Upper lobe of right lung (tissue), 1 donor: ENCODE results near the gene PCMTD2. TPM values are rescaled to one million over a fixed set of nuclear protein-coding genes. Genes with fewer than 3 reads are reported as not detected.
A peak's percentile ranks its signal among the peaks of the same experiment; 100 is the strongest.
"Not testable (repeated sequence)": the region's sequence is repeated elsewhere in the genome, so short reads cannot be mapped to it uniquely, and the experiment has no call there.

ENCODE experiments used
- ATAC-seq: fragments of 200-7000 bp; cut with Tn5 transposase; one replicate; pipeline ENCODE4 v1.9.1; 2020; ENCODE audit warnings: mild to moderate bottlenecking, moderate library complexity
- DNase-seq: peaks from one replicate; pipeline ENCODE4 v3.0.0-alpha.2; 2020
- H3K27ac ChIP-seq: fragments of 200-600 bp; one replicate; pipeline ENCODE4 v1.8.0; 2022
- H3K27me3 ChIP-seq: fragments of 200-600 bp; one replicate; pipeline ENCODE4 v1.8.0; 2022; ENCODE audit warnings: mild to moderate bottlenecking
- H3K36me3 ChIP-seq: fragments of 200-600 bp; one replicate; pipeline ENCODE4 v1.8.0; 2022
- H3K4me1 ChIP-seq: fragments of 200-600 bp; one replicate; pipeline ENCODE4 v1.8.0; 2022
- H3K4me3 ChIP-seq: fragments of 200-600 bp; one replicate; pipeline ENCODE4 v1.8.0; 2022; ENCODE audit warnings: mild to moderate bottlenecking
- H3K9me3 ChIP-seq: fragments of 200-600 bp; one replicate; pipeline ENCODE4 v1.8.0; 2022
- intact Hi-C: fragments of 100-400 bp; cut with DNase I; formaldehyde crosslinking; loops from one replicate; pipeline ENCODE4 v1.11.0; 2022
- total RNA-seq: library from RNA; stranded (reverse); fragmentation: NEBNext Ultra II Directional; extraction: Animal tissue kit (Norgen Biotek cat#: 25700); gene quantifications from one replicate; pipeline ENCODE4 v1.2.1, GENCODE V29; 2021
- donor health status: DM: no; HTN: yes; CAD: no; lungs with severe emphysema.

Gene PCMTD2
- total RNA-seq, 1 donor from 2014 or later, result 58.8 TPM

DNA sequence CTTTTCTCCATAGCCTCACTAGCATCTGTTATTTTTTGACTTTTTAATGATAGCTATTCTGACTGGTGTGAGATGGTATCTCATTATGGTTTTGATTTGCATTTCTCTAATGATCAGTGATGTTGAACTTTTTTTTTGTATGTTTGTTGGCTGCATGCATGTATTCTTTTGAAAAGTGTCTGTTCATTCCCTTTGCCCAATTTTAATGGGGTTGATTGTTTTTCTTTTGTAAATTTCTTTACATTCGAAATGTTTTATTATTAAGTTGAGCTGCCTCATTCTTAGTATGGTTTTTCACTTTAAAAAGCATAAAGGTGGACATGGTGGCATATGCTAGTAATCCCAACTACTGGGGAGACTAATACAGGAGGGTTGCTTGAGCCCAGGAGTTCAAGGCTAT lies 58.2 kb downstream of the PCMTD2 start:
- H3K27ac ChIP-seq, DNase-seq, H3K9me3 ChIP-seq, H3K36me3 ChIP-seq, H3K4me1 ChIP-seq, intact Hi-C loops, H3K4me3 ChIP-seq, ATAC-seq, H3K27me3 ChIP-seq: not testable (repeated sequence)

- DNase-seq, H3K4me1 ChIP-seq, H3K27me3 ChIP-seq, intact Hi-C loops, H3K4me3 ChIP-seq, ATAC-seq, H3K27ac ChIP-seq, H3K36me3 ChIP-seq, H3K9me3 ChIP-seq: not testable (repeated sequence)
These were observed 59.8 kb downstream of the PCMTD2 start for GRCh38 chr20:64315381-64315780.

- H3K9me3 ChIP-seq, ATAC-seq, H3K36me3 ChIP-seq, H3K27ac ChIP-seq, DNase-seq, intact Hi-C loops, H3K27me3 ChIP-seq, H3K4me3 ChIP-seq, H3K4me1 ChIP-seq: not testable (repeated sequence)
These were observed 60.3 kb downstream of the PCMTD2 start for GRCh38 chr20:64315884-64316283.

GRCh38 chr20:64316415-64317083 lies 61.0 kb downstream of the PCMTD2 start:
- H3K27ac ChIP-seq, H3K4me3 ChIP-seq, intact Hi-C loops, H3K9me3 ChIP-seq, H3K27me3 ChIP-seq, H3K4me1 ChIP-seq, H3K36me3 ChIP-seq: not testable (repeated sequence)
- peak; percentile 78 for DNase-seq
- ATAC-seq, result peak; percentile 78

- H3K9me3 ChIP-seq, intact Hi-C loops, ATAC-seq, DNase-seq, H3K27ac ChIP-seq, H3K27me3 ChIP-seq, H3K4me1 ChIP-seq, H3K4me3 ChIP-seq, H3K36me3 ChIP-seq: not testable (repeated sequence)
These were observed 61.8 kb downstream of the PCMTD2 start for GRCh38 chr20:64317331-64317730.

DNA sequence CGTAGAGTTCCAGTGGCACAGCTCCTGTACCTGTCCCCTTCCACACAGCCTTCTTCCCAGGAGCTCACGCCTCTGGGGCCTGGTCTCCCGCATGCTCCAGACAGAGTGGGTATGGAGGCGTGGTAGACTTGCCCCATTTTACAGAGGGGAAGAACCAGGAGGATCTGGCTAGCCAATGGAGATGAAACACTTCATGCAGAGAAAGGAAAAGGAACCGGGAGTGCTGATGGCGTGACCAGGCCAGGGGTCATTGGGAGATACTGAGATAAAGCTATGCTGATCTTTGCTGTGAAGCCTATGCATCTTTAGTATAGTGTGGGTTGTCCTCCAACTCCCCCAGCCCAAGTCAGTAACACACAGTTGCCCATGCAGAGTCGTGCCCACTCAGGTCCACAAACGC lies 62.5 kb downstream of the PCMTD2 start:
- H3K9me3 ChIP-seq, intact Hi-C loops, DNase-seq, H3K36me3 ChIP-seq, H3K4me1 ChIP-seq, H3K27ac ChIP-seq, H3K4me3 ChIP-seq, ATAC-seq: not testable (repeated sequence)
- H3K27me3 ChIP-seq, result peaks cover 12% of the 10 kb centered on the region

- DNase-seq, ATAC-seq, intact Hi-C loops, H3K36me3 ChIP-seq, H3K4me1 ChIP-seq, H3K9me3 ChIP-seq, H3K4me3 ChIP-seq, H3K27ac ChIP-seq: not testable (repeated sequence)
- peaks cover 13% of the 10 kb centered on the region for H3K27me3 ChIP-seq
These were observed 66.7 kb downstream of the PCMTD2 start for GRCh38 chr20:64322031-64322789.

Other genes starting within 250 kb of the PCMTD2 start
- 1.9 TPM for gene C20orf204, start 219.6 kb upstream of the PCMTD2 start, total RNA-seq
- gene SOX18, start 206.1 kb upstream of the PCMTD2 start, total RNA-seq, result 135 TPM
- gene TCEA2, start 192.6 kb upstream of the PCMTD2 start, total RNA-seq, result 40.2 TPM
- gene RGS19, start 176.2 kb upstream of the PCMTD2 start, total RNA-seq, result 40.8 TPM
- 1.9 TPM for gene OPRL1, start 175.7 kb upstream of the PCMTD2 start, total RNA-seq
- not detected for gene LKAAEAR1, start 171.3 kb upstream of the PCMTD2 start, total RNA-seq
- not detected for gene NPBWR2, start 148.2 kb upstream of the PCMTD2 start, total RNA-seq
- gene MYT1, start 91.3 kb upstream of the PCMTD2 start, total RNA-seq, result 0.12 TPM